ENCODE data around the gene TLN1. TPM values are rescaled to one million over a fixed set of nuclear protein-coding genes. Genes with fewer than 3 reads are reported as not detected.
A peak's percentile ranks its signal among the peaks of the same experiment; 100 is the strongest.

The TLN1 gene
- polyA plus RNA-seq, 3 donors = 46.6 to 251 (median 93.0) TPM

GRCh38 chr9:35713578-35713977 lies 18.4 kb downstream of the TLN1 start:
- Histone ChIP-seq H2AFZ (ENCODE audit: insufficient read depth, low read depth, low read length, poor library complexity, severe bottlenecking) (no peak overlapping the region), H3K4me1 (ENCODE audit: control insufficient read depth in 1 of 2, insufficient read depth in 2 of 2, low read length in 2 of 2) (no peaks in the 10 kb centered on the region), H3K27ac (ENCODE audit: low read depth in 1 of 2, low read length in 2 of 2) (no peak overlapping the region), H3K27me3 (ENCODE audit: control insufficient read depth in 2 of 2, insufficient read depth in 2 of 2, low read length in 2 of 2) (no peaks in the 10 kb centered on the region), H3K79me2 (ENCODE audit: insufficient read depth, low read length) (peaks cover 7% of the 10 kb centered on the region), H3K9ac (ENCODE audit: insufficient read depth, low read length, poor library complexity, severe bottlenecking) (no peak overlapping the region), H3K4me2 (replicated peaks; ENCODE audit: extremely low read depth, low read length, poor library complexity, severe bottlenecking) (no peak overlapping the region), H3K9me3 (replicated peaks in 1 of 2; ENCODE audit: control insufficient read depth in 1 of 2, insufficient read depth in 1 of 2, low read length in 2 of 2) (no peaks in the 10 kb centered on the region), H3K36me3 (replicated peaks in 1 of 2; ENCODE audit: control insufficient read depth in 1 of 2, insufficient read depth in 2 of 2, low read length in 2 of 2) (peaks cover 93 to 99% of the 10 kb centered on the region in 2 donors), H3K4me3 (replicated peaks in 1 of 3; ENCODE audit: low read depth in 2 of 3, low read length in 3 of 3) (no peak overlapping the region), H4K20me1 (ENCODE audit: insufficient read depth, low read length) (peaks cover 97% of the 10 kb centered on the region)
- Mint-ChIP-seq H3K9me3 (no peaks in the 10 kb centered on the region), H3K27ac (peak overlapping the region in 1 of 7 donors; percentile 72), H3K4me3 (no peak overlapping the region), H3K36me3 (peaks cover 0 to 90% of the 10 kb centered on the region in 2 donors), H3K4me1 (no peaks in the 10 kb centered on the region), H3K27me3 (ENCODE audit: low read depth in 3 of 3) (peaks cover 0 to 2% (median 0%) of the 10 kb centered on the region in 3 donors)
- intact Hi-C loops (cut with micrococcal nuclease) = no loop called here
- no peak for DNase-seq
- TF ChIP-seq CTCF (IDR thresholded peaks at IDR 0.05) = peak; percentile 15
- WGBS (ENCODE audit: insufficient coverage) = 100% methylated on average over 2 of the region's 3 CpGs

GRCh38 chr9:35712762-35713400 lies 19.1 kb downstream of the TLN1 start:
- Mint-ChIP-seq H3K4me3 (no peak overlapping the region), H3K27ac (peak overlapping the region in 2 of 7 donors; percentile 26 to 72), H3K4me1 (no peaks in the 10 kb centered on the region), H3K27me3 (ENCODE audit: low read depth in 3 of 3) (peaks cover 0 to 2% (median 0%) of the 10 kb centered on the region in 3 donors), H3K36me3 (peaks cover 0 to 90% of the 10 kb centered on the region in 2 donors), H3K9me3 (no peaks in the 10 kb centered on the region)
- no peak for TF ChIP-seq CTCF (IDR thresholded peaks at IDR 0.05)
- Histone ChIP-seq H3K27me3 (ENCODE audit: control insufficient read depth in 2 of 2, insufficient read depth in 2 of 2, low read length in 2 of 2) (no peaks in the 10 kb centered on the region), H3K79me2 (ENCODE audit: insufficient read depth, low read length) (peaks cover 7% of the 10 kb centered on the region), H3K9me3 (replicated peaks in 1 of 2; ENCODE audit: control insufficient read depth in 1 of 2, insufficient read depth in 1 of 2, low read length in 2 of 2) (no peaks in the 10 kb centered on the region), H3K36me3 (replicated peaks in 1 of 2; ENCODE audit: control insufficient read depth in 1 of 2, insufficient read depth in 2 of 2, low read length in 2 of 2) (peaks cover 93 to 99% of the 10 kb centered on the region in 2 donors), H3K27ac (ENCODE audit: low read depth in 1 of 2, low read length in 2 of 2) (no peak overlapping the region), H3K4me1 (ENCODE audit: control insufficient read depth in 1 of 2, insufficient read depth in 2 of 2, low read length in 2 of 2) (no peaks in the 10 kb centered on the region), H3K4me3 (replicated peaks in 1 of 3; ENCODE audit: low read depth in 2 of 3, low read length in 3 of 3) (no peak overlapping the region), H4K20me1 (ENCODE audit: insufficient read depth, low read length) (peaks cover 97% of the 10 kb centered on the region), H2AFZ (ENCODE audit: insufficient read depth, low read depth, low read length, poor library complexity, severe bottlenecking) (no peak overlapping the region), H3K4me2 (replicated peaks; ENCODE audit: extremely low read depth, low read length, poor library complexity, severe bottlenecking) (no peak overlapping the region), H3K9ac (ENCODE audit: insufficient read depth, low read length, poor library complexity, severe bottlenecking) (no peak overlapping the region)
- intact Hi-C loops (cut with micrococcal nuclease) = no loop called here
- WGBS (ENCODE audit: insufficient coverage) = 95% methylated on average over 6 of the region's 11 CpGs
- no peak for DNase-seq

All from CD14-positive monocyte (primary cell).